Panc1 (cell line): ENCODE results near the gene TMEM218. TPM values are rescaled to one million over a fixed set of nuclear protein-coding genes. Genes with fewer than 3 reads are reported as not detected.

Source experiments
- ATAC-seq: fragments of 200-7000 bp; cut with Tn5 transposase; 2 replicates; pipeline ENCODE4 v1.9.1; 2020; ENCODE audit warnings: mild to moderate bottlenecking, moderate library complexity
- BruUV-seq: library from RNA; stranded (reverse); fragments of 400-500 nt; replicated peaks from 2 replicates; lab custom pipeline; 2021; lab: Mats Ljungman, UMichigan
- CTCF ChIA-PET: fragments of 300-600 bp; sonication (Branson Sonifier 250); formaldehyde crosslinking; loops from one replicate; lab custom pipeline; 2022; ENCODE audit warnings: antibody characterized with exemption; lab: Charles Lee
- POLR2A ChIA-PET: fragments of 300-600 bp; sonication (Branson Sonifier 250); formaldehyde crosslinking; loops from one replicate; lab custom pipeline; 2022; ENCODE audit warnings: antibody characterized with exemption; lab: Charles Lee
- DNase-seq: peaks from one replicate; pipeline ENCODE4 v3.0.0-alpha.2; 2010; ENCODE audit warnings: low read depth, low spot score
- H3K27ac ChIP-seq: 2 replicates; pipeline ENCODE4 v1.5.1; 2011; ENCODE audit warnings: mild to moderate bottlenecking, low read length, inconsistent platforms
- H3K27me3 ChIP-seq: fragments of 200-500 bp; sonication (Bioruptor generic); 2 replicates; pipeline ENCODE4 v1.6.0; 2014; ENCODE audit warnings: low read length, inconsistent platforms; ENCODE audit not compliant: control insufficient read depth, insufficient read depth
- H3K36me3 ChIP-seq: fragments of 200-500 bp; sonication (Bioruptor generic); 2 replicates; pipeline ENCODE4 v1.5.1; 2014; ENCODE audit warnings: inconsistent platforms, mild to moderate bottlenecking, low read length, moderate library complexity; ENCODE audit not compliant: control insufficient read depth, insufficient read depth
- H3K4me1 ChIP-seq: 2 replicates; pipeline ENCODE4 v1.5.1; 2011; ENCODE audit warnings: inconsistent platforms, mild to moderate bottlenecking, low read length, moderate library complexity; ENCODE audit not compliant: control insufficient read depth, insufficient read depth
- H3K4me3 ChIP-seq, 2 experiments: 2 replicates each; pipeline ENCODE4 v1.5.1; 2011 to 2012; ENCODE audit warnings: low read depth in 2 of 2, low read length in 2 of 2, mild to moderate bottlenecking in 2 of 2, inconsistent platforms in 1 of 2, moderate library complexity in 1 of 2
- H3K9me3 ChIP-seq: fragments of 200-500 bp; sonication (Bioruptor generic); 2 replicates; pipeline ENCODE4 v1.5.1; 2014; ENCODE audit warnings: low read depth, mild to moderate bottlenecking, inconsistent platforms, low read length, moderate library complexity; ENCODE audit not compliant: control insufficient read depth, insufficient read depth
- POLR2AphosphoS5 ChIP-seq: IDR thresholded peaks from 2 replicates; pipeline ENCODE4 v1.6.1; 2012; ENCODE audit warnings: mild to moderate bottlenecking, low read depth, low read length, moderate library complexity
- SIN3A ChIP-seq: IDR thresholded peaks from 2 replicates; pipeline ENCODE4 v1.6.1; 2012; ENCODE audit warnings: low read depth, mild to moderate bottlenecking, low read length, moderate library complexity, borderline replicate concordance; ENCODE audit not compliant: insufficient read depth
- TCF7L2 ChIP-seq: IDR thresholded peaks from 2 replicates; pipeline ENCODE4 v1.6.1; 2011; ENCODE audit warnings: mild to moderate bottlenecking, low read depth, low read length, inconsistent platforms
- in situ Hi-C: cut with HindIII; loops from 2 replicates; pipeline ENCODE4 v1.10.0; 2016; ENCODE audit warnings: low sequenced_read_pairs, low pct_unique_long_range_greater_than_20kb
- intact Hi-C: fragments of 100-400 bp; cut with micrococcal nuclease; formaldehyde crosslinking; loops from one replicate; pipeline ENCODE4 v1.10.0; 2022; ENCODE audit not compliant: unreplicated experiment
- total RNA-seq: library from RNA; stranded (reverse); gene quantifications from one replicate; pipeline ENCODE4 v1.2.1, GENCODE V29; 2021; ENCODE audit not compliant: unreplicated experiment
- TF ChIP-seq, protein P1 (sequence below), 2 experiments: IDR thresholded peaks; 2 replicates each; pipeline ENCODE4 v1.6.1; 2011 to 2012; ENCODE audit warnings: low read depth in 2 of 2, control low read depth in 1 of 2, low read length in 1 of 2, mild to moderate bottlenecking in 1 of 2, moderate library complexity in 1 of 2; ENCODE audit not compliant: insufficient read depth in 1 of 2
- TF ChIP-seq, protein P2 (sequence below): fragments of 450-650 bp; IDR thresholded peaks from 2 replicates; pipeline ENCODE4 v1.5.1; 2017; ENCODE audit warnings: mild to moderate bottlenecking

TMEM218 gene
- total RNA-seq, 1 experiment from 2014 or later = 26.8 TPM

DNA sequence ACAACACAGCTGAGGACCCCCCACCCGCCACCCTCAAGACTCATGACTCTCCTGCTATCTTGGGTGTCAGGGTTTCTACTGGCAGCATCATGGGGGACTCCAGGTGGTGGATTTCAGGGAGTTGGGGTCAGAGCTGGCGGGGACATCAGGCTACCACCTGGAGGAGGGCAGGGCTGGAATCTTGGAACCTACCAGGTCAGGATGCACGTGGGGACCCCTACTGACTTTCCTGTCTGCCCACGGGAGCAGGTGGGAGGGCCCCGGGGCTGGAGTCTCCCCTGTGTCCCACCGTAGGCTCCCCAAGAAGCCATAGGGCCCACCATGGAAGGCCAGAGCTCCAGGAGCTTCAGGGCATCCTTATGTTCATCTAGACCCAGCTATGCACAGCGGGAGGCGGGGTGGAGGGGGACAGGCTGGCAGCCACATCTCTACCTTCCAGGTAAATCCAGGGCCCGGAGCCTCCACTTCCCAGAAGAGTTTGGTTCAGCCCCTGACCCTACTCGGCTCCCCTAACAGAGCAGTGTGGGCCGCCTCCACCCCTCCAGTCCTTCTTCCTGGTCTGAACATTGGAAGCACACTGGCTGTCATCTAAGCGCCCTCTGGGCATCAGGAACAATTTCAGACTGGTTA lies 38.4 kb downstream of the TMEM218 start:
- no peak overlapping the region for H3K27ac ChIP-seq
- ChIA-PET CTCF (no interaction called here), POLR2A (no interaction called here)
- in situ Hi-C loops = no loop called here
- TF ChIP-seq, protein P1, sequence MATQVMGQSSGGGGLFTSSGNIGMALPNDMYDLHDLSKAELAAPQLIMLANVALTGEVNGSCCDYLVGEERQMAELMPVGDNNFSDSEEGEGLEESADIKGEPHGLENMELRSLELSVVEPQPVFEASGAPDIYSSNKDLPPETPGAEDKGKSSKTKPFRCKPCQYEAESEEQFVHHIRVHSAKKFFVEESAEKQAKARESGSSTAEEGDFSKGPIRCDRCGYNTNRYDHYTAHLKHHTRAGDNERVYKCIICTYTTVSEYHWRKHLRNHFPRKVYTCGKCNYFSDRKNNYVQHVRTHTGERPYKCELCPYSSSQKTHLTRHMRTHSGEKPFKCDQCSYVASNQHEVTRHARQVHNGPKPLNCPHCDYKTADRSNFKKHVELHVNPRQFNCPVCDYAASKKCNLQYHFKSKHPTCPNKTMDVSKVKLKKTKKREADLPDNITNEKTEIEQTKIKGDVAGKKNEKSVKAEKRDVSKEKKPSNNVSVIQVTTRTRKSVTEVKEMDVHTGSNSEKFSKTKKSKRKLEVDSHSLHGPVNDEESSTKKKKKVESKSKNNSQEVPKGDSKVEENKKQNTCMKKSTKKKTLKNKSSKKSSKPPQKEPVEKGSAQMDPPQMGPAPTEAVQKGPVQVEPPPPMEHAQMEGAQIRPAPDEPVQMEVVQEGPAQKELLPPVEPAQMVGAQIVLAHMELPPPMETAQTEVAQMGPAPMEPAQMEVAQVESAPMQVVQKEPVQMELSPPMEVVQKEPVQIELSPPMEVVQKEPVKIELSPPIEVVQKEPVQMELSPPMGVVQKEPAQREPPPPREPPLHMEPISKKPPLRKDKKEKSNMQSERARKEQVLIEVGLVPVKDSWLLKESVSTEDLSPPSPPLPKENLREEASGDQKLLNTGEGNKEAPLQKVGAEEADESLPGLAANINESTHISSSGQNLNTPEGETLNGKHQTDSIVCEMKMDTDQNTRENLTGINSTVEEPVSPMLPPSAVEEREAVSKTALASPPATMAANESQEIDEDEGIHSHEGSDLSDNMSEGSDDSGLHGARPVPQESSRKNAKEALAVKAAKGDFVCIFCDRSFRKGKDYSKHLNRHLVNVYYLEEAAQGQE (IDR thresholded peaks at IDR 0.05; ENCODE audit: insufficient read depth in 1 of 2, low read depth in 2 of 2, low read length in 1 of 2) = no peak
- DNase-seq (no peak), ATAC-seq (no peak)
- no peaks in the 10 kb centered on the region for H3K36me3 ChIP-seq
- H3K27me3 ChIP-seq = peaks cover under 1% of the 10 kb centered on the region; the same call in 1 of the 2 replicates
- H3K4me3 ChIP-seq = no peak overlapping the region
- BruUV-seq = no TSS peak
- no peaks in the 10 kb centered on the region for H3K4me1 ChIP-seq
- H3K9me3 ChIP-seq = no peaks in the 10 kb centered on the region
- intact Hi-C loops = no loop called here

DNA sequence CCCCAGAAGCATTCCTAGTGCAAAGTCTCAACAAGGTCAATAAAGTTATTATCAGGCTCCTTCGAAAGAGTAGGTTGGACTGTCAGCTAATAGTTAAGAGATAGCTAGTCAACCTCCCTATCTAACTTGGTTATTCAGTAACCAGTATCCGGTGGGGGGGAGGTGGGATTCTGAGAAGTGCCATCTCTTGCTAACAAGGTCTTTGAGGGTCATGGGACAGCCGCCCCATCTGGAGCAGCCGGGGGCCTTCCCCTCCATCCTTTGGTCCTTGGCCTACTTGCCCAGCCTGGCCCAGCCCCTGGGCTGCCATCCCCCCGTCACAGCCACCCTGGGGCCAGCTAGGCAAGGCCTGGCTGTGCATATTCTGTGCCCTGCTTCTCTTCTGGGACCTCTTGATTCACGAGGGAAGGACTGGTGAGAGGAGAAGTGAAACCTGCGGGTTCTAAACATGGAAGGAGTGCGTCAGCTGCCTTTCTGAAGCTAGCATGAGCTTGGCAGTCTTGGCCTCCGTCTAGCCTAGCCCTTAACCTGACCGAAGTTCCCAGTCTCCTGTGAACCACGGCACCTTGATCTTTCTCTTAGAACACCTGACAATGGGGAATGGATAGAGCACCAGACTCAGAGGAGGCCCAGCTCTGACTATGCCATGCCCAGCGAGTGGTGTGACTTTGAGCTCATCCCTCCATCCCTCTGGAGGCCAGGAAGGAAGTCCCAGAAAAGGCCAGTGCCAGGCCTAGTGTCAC lies 39.0 kb downstream of the TMEM218 start:
- in situ Hi-C loops = no loop called here

More for the DNA sequence above, 39.0 kb downstream of the TMEM218 start:
- no TSS peak for BruUV-seq
- DNase-seq (no peak), ATAC-seq (no peak)
- H3K9me3 ChIP-seq = no peaks in the 10 kb centered on the region
- H3K4me1 ChIP-seq = no peaks in the 10 kb centered on the region
- CTCF ChIA-PET = no interaction called here
- H3K36me3 ChIP-seq = no peaks in the 10 kb centered on the region
- intact Hi-C loops = no loop called here
- POLR2A ChIA-PET = no interaction called here
- TF ChIP-seq SIN3A = no peak
- TF ChIP-seq, protein P2, sequence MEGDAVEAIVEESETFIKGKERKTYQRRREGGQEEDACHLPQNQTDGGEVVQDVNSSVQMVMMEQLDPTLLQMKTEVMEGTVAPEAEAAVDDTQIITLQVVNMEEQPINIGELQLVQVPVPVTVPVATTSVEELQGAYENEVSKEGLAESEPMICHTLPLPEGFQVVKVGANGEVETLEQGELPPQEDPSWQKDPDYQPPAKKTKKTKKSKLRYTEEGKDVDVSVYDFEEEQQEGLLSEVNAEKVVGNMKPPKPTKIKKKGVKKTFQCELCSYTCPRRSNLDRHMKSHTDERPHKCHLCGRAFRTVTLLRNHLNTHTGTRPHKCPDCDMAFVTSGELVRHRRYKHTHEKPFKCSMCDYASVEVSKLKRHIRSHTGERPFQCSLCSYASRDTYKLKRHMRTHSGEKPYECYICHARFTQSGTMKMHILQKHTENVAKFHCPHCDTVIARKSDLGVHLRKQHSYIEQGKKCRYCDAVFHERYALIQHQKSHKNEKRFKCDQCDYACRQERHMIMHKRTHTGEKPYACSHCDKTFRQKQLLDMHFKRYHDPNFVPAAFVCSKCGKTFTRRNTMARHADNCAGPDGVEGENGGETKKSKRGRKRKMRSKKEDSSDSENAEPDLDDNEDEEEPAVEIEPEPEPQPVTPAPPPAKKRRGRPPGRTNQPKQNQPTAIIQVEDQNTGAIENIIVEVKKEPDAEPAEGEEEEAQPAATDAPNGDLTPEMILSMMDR = no peak
- no peak for TF ChIP-seq TCF7L2
- TF ChIP-seq POLR2AphosphoS5 = no peak
- TF ChIP-seq, protein P1 (IDR thresholded peaks at IDR 0.05; ENCODE audit: insufficient read depth in 1 of 2, low read depth in 2 of 2, low read length in 1 of 2) = no peak
- peaks cover 3% of the 10 kb centered on the region; the same call in 1 of the 2 replicates for H3K27me3 ChIP-seq
- no peak overlapping the region for H3K4me3 ChIP-seq
- no peak overlapping the region for H3K27ac ChIP-seq
